ENCODE data around the gene CD164L2.
"Not testable (repeated sequence)": the region's sequence is repeated elsewhere in the genome, so short reads cannot be mapped to it uniquely, and the experiment has no call there.

CD164L2 gene

DNA sequence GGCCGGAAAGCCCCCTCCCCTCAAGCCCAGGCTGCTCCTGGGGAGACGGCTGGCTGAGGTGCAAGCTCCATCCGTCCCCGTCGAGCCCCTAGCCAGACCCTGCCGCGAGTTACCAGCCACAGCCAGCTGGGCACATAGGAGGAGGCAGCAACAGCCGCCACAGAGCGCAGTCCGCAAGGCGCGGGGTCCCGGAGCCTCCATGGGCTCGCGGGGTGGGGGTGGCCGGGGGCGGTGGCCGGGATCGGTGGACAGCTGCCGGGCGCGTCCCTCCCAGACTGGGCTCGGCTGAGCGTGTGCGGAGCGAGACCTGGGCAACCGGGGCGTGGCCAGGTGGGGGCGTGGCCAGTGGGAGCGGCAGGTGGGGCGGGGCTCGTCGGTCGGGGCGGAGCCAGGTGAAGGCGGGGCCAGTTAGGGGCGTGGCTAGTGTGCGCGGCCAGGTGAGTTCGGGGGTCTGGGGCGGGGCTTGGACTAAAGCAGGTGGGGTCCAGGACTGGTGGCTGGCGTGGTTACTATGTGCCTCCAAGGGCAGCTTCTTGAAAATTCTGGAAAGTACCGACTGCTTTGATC lies at the start of gene CD164L2:
CD164L2 (minus strand) TSS at position 295 of the 567 bp plus-strand sequence; CDS start at position 201, 94 bp downstream.
- TF ChIP-seq, protein P1, sequence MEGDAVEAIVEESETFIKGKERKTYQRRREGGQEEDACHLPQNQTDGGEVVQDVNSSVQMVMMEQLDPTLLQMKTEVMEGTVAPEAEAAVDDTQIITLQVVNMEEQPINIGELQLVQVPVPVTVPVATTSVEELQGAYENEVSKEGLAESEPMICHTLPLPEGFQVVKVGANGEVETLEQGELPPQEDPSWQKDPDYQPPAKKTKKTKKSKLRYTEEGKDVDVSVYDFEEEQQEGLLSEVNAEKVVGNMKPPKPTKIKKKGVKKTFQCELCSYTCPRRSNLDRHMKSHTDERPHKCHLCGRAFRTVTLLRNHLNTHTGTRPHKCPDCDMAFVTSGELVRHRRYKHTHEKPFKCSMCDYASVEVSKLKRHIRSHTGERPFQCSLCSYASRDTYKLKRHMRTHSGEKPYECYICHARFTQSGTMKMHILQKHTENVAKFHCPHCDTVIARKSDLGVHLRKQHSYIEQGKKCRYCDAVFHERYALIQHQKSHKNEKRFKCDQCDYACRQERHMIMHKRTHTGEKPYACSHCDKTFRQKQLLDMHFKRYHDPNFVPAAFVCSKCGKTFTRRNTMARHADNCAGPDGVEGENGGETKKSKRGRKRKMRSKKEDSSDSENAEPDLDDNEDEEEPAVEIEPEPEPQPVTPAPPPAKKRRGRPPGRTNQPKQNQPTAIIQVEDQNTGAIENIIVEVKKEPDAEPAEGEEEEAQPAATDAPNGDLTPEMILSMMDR (IDR thresholded peaks at IDR 0.05; ENCODE audit: low read depth, low read length, missing control alignments) = no peak
- no peak for DNase-seq (ENCODE audit: low read depth)
- no peak within 1 kb of the TSS for H3K4me3 ChIP-seq (ENCODE audit: low read depth, low read length)

DNA sequence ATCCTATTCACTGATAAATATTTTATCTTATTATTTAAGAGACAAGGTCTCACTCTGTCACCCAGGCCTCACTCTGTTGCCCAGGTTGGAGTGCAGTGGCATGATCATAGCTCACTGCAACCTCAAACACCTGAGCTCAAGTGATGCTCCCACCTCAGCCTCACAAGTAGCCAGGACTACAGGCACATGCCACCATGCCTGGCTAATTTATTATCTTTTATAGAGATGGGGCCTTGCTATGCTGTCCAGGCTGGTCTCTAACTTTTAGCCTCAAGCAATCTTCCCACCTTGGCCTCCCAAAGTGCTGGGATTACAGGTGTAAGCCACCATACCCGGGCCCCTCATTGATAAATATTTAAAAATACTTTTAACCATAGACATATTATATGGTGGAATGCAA lies 49.6 kb upstream of the CD164L2 start:
- not testable (repeated sequence) for DNase-seq (ENCODE audit: low read depth); H3K4me3 ChIP-seq (ENCODE audit: low read depth, low read length)

- TF ChIP-seq, protein P1 (IDR thresholded peaks at IDR 0.05; ENCODE audit: low read depth, low read length, missing control alignments) = no peak
- no peak overlapping the region for H3K4me3 ChIP-seq (ENCODE audit: low read depth, low read length)
- DNase-seq (ENCODE audit: low read depth) = no peak
Observed at GRCh38 chr1:27431601-27431940, 48.4 kb upstream of the CD164L2 start.

- H3K4me3 ChIP-seq (ENCODE audit: low read depth, low read length) = no peak overlapping the region
- no peak for DNase-seq (ENCODE audit: low read depth)
Observed at GRCh38 chr1:27430903-27431600, 47.9 kb upstream of the CD164L2 start.

GRCh38 chr1:27429029-27429425 lies 45.9 kb upstream of the CD164L2 start:
- no peak overlapping the region for H3K4me3 ChIP-seq (ENCODE audit: low read depth, low read length)
- DNase-seq (ENCODE audit: low read depth) = no peak
- TF ChIP-seq, protein P1 (IDR thresholded peaks at IDR 0.05; ENCODE audit: low read depth, low read length, missing control alignments) = no peak

More at GRCh38 chr1:27430903-27431600, 47.9 kb upstream of the CD164L2 start:
- TF ChIP-seq, protein P1 (IDR thresholded peaks at IDR 0.05; ENCODE audit: low read depth, low read length, missing control alignments) = no peak

DNA sequence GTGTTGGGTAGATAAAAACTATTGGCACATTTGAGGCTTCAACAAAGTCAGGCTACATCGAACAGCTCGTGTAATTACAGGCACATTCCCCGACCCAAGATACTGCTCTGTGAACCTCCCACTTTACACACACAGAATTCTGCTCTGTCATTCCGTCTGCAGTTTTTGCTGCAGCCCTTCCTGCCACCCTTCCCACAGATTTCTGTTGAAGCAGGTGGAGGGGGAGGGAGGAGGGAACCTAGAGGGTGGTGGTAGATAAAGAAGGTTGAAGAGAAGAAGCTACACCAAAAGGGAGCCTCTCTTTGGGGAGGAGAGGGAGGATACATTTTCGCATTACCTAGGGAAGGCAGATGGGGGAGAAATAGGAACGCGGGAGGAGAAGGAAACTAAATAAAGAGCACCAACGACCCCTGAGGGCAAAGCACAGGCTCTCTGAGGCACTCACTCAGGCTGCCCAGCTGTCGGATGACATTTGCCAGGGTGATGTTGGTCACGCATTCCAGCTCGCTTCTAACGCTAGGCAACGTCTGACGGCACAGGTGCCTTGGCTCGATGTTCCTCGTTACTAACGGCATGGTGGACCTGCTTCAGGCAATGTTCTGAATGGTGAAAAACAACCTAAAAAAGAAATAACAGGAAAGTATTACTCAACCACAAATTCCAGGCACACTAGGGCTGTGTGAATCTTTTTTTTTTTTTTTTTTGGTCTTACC lies 45.3 kb upstream of the CD164L2 start:
- no peak overlapping the region for H3K4me3 ChIP-seq (ENCODE audit: low read depth, low read length)
- DNase-seq (ENCODE audit: low read depth) = no peak
- TF ChIP-seq, protein P1 (IDR thresholded peaks at IDR 0.05; ENCODE audit: low read depth, low read length, missing control alignments) = no peak

GRCh38 chr1:27427816-27428315 lies 44.7 kb upstream of the CD164L2 start:
- DNase-seq (ENCODE audit: low read depth) = no peak
- H3K4me3 ChIP-seq (ENCODE audit: low read depth, low read length) = no peak overlapping the region
- TF ChIP-seq, protein P1 (IDR thresholded peaks at IDR 0.05; ENCODE audit: low read depth, low read length, missing control alignments) = no peak
